Gastroesophageal sphincter (tissue), 4 donors: ENCODE measurements around the gene FYCO1. TPM values are rescaled to one million over a fixed set of nuclear protein-coding genes. Genes with fewer than 3 reads are reported as not detected.

Experiments used
- ATAC-seq: fragments of 150-250 bp; one replicate; pipeline ENCODE4 v1.9.1; 2016; ENCODE audit warnings: mild to moderate bottlenecking, moderate library complexity
- H3K27ac ChIP-seq, 4 donors: fragments of 200-600 bp; sonication (generic) in 3 of 4; 1 replicate in 3 of 4; 2 replicates in 1 of 4; pipeline ENCODE4 v1.5.1; 2016 to 2019
- H3K27me3 ChIP-seq: fragments of 200-600 bp; sonication (generic); one replicate; pipeline ENCODE4 v1.5.1; 2019
- H3K36me3 ChIP-seq, 2 donors: fragments of 200-600 bp; sonication (generic); one replicate each; pipeline ENCODE4 v1.5.1; 2019; ENCODE audit warnings: control low read depth in 1 of 2
- H3K4me1 ChIP-seq, 3 donors: fragments of 200-600 bp; sonication (generic); 1 replicate in 2 of 3; 2 replicates in 1 of 3; pipeline ENCODE4 v1.5.1; 2016 to 2019; ENCODE audit warnings: control low read depth in 2 of 3
- H3K4me3 ChIP-seq, 2 donors: fragments of 200-600 bp; sonication (generic); one replicate each; pipeline ENCODE4 v1.5.1; 2019; ENCODE audit warnings: mild to moderate bottlenecking in 1 of 2, moderate library complexity in 1 of 2
- H3K9me3 ChIP-seq, 3 donors: fragments of 200-600 bp; sonication (generic); one replicate each; pipeline ENCODE4 v1.5.1; 2017 to 2019; ENCODE audit warnings: control low read depth in 2 of 3
- EP300 ChIP-seq: sonication (generic); formaldehyde crosslinking; IDR thresholded peaks from one replicate; pipeline ENCODE4 v1.6.1; 2017; ENCODE audit warnings: antibody characterized with exemption, mild to moderate bottlenecking
- POLR2A ChIP-seq, 2 donors: fragments of 450-650 bp; IDR thresholded peaks; one replicate each; pipeline ENCODE4 v1.6.1; 2017; ENCODE audit warnings: antibody characterized with exemption in 2 of 2, mild to moderate bottlenecking in 2 of 2, moderate library complexity in 1 of 2
- POLR2AphosphoS5 ChIP-seq: sonication (generic); formaldehyde crosslinking; IDR thresholded peaks from one replicate; pipeline ENCODE4 v1.6.1; 2017; ENCODE audit warnings: antibody characterized with exemption
- WGBS, 2 donors: methylation state at CpG; one replicate each; pipeline ENCODE4 v1.1.5; 2018; ENCODE audit warnings: low coverage in 1 of 2; 5-methylcytosine and 5-hydroxymethylcytosine counted together
- small RNA-seq, 4 donors: library from RNA; depleted of rRNA; stranded (forward); fragments of <200 nt; gene quantifications; one replicate each; pipeline ENCODE3, GENCODE V24; 2016
- total RNA-seq, 4 donors: library from RNA; depleted of rRNA; stranded (reverse); fragments of >200 nt; gene quantifications; one replicate each; pipeline ENCODE4 v1.1.0, GENCODE V29; 2016
- TF ChIP-seq, protein P1 (sequence below), 4 experiments: fragments of 200-600 bp in 2 of 4; fragments of 450-650 bp in 2 of 4; sonication (generic) in 1 of 4; IDR thresholded peaks; one replicate each; pipeline ENCODE4 v1.5.1; 2017 to 2019; ENCODE audit warnings: antibody characterized with exemption in 4 of 4, mild to moderate bottlenecking in 2 of 4, moderate library complexity in 2 of 4

FYCO1 gene
- total RNA-seq, 4 donors from 2014 or later = 66.8 to 144 (median 97.3) TPM

DNA sequence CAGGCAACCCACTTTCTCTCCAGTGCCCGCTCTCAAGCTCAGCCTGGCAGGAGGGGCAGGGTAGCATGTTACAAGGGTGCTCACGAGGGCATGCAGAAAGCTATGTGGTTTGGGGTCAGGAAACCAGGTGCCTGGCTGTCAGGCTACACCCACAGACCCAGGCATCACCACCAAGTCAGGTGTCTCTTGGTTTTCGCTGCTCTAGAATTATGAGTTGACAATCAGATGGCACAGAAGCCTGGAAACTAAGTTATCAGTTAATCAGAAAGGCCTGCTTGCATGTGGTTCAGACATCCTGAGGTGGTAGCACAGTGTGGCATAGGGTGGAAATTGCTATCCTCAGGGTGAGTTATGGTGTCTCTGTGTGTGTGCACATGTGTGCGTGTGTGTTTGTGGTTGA lies 125.5 kb downstream of the FYCO1 start:
- no peak for TF ChIP-seq POLR2A (IDR thresholded peaks at IDR 0.05)
- no peak for TF ChIP-seq POLR2AphosphoS5
- no peak for TF ChIP-seq EP300
- TF ChIP-seq, protein P1, sequence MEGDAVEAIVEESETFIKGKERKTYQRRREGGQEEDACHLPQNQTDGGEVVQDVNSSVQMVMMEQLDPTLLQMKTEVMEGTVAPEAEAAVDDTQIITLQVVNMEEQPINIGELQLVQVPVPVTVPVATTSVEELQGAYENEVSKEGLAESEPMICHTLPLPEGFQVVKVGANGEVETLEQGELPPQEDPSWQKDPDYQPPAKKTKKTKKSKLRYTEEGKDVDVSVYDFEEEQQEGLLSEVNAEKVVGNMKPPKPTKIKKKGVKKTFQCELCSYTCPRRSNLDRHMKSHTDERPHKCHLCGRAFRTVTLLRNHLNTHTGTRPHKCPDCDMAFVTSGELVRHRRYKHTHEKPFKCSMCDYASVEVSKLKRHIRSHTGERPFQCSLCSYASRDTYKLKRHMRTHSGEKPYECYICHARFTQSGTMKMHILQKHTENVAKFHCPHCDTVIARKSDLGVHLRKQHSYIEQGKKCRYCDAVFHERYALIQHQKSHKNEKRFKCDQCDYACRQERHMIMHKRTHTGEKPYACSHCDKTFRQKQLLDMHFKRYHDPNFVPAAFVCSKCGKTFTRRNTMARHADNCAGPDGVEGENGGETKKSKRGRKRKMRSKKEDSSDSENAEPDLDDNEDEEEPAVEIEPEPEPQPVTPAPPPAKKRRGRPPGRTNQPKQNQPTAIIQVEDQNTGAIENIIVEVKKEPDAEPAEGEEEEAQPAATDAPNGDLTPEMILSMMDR (IDR thresholded peaks at IDR 0.05) = no peak
- WGBS, 2 donors = 67 to 73% methylated on average over 1 to 4 of the region's 4 CpGs
- Histone ChIP-seq H3K4me3 (no peak overlapping the region), H3K27ac (no peak overlapping the region), H3K36me3 (no peaks in the 10 kb centered on the region), H3K27me3 (no peaks in the 10 kb centered on the region), H3K4me1 (no peaks in the 10 kb centered on the region), H3K9me3 (no peaks in the 10 kb centered on the region)
- no peak for ATAC-seq

DNA sequence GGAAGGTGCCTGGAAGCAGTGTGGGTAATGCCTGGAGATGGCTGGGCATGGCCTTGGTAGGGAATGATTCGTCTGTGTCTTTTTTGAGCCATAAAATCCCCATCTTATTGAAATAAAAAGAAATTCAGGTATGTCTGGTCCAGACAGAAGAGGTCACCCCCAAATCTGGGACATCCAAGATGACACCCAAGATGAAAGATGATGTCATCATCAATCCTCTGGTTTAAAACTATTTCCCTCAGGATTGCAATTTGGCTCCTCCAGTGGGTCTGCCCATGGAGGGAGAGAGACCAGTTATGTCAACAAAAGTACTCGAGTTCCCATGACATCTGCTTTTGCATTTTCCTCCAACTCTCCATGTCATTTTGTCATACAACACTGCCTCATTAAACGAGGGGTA lies 126.0 kb downstream of the FYCO1 start:
- Histone ChIP-seq H3K36me3 (no peaks in the 10 kb centered on the region), H3K4me1 (no peaks in the 10 kb centered on the region), H3K27ac (no peak overlapping the region), H3K9me3 (no peaks in the 10 kb centered on the region), H3K4me3 (no peak overlapping the region), H3K27me3 (no peaks in the 10 kb centered on the region)
- ATAC-seq = no peak
- TF ChIP-seq POLR2A (IDR thresholded peaks at IDR 0.05) (no peak), EP300 (no peak), POLR2AphosphoS5 (no peak)
- TF ChIP-seq, protein P1 (IDR thresholded peaks at IDR 0.05) = no peak
- WGBS, 2 donors = 46 to 78% methylated on average over 2 of the region's 3 CpGs

DNA sequence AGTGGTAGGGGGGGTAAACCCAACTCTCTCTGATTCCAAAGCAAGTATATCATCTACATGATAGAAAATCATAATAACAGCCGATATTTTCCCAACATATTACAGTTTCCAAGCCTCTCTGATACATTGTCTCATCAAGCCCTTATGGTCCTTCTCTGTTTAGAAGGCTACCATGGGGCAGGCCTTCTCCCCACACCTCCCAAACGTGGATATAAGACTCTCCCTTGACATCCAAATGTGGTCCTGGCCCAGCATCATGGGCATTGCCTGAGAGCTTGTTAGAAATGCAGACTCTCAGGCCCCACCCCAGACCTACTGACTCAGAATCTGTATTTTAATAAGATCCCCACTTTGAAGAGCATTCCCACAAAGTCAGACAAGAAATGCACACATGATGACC lies 127.0 kb downstream of the FYCO1 start:
- peaks cover 0 to 3% (median 0%) of the 10 kb centered on the region in 3 donors for H3K9me3 ChIP-seq
- TF ChIP-seq, protein P1 (IDR thresholded peaks at IDR 0.05) = no peak
- TF ChIP-seq EP300 (no peak), POLR2AphosphoS5 (no peak), POLR2A (IDR thresholded peaks at IDR 0.05) (no peak)
- no peaks in the 10 kb centered on the region for H3K27me3 ChIP-seq
- H3K27ac ChIP-seq = no peak overlapping the region
- H3K36me3 ChIP-seq = no peaks in the 10 kb centered on the region
- WGBS, 2 donors = 46 to 80% methylated on average over 2 of the region's 2 CpGs
- no peaks in the 10 kb centered on the region for H3K4me1 ChIP-seq
- no peak for ATAC-seq
- no peak overlapping the region for H3K4me3 ChIP-seq

DNA sequence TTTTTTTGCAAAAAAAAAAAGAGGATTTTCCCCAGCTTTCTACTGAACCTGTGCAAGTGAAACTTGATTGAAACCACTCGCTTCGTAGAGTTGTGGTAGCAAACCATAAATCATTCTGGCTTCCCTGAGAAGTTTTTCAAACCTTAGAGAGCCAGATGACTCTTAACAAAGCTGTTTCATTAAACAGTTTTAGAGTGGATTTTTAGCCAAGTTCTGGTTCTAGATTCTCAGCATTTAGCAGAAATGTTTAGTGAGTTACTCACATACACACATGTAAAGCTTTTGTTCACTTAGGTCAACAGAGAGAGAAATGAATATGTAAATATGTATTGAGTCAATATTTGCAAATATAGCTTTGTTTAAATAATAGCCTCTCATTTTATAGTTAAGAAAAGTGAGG lies 127.4 kb downstream of the FYCO1 start:
- no peak for ATAC-seq
- Histone ChIP-seq H3K27me3 (no peaks in the 10 kb centered on the region), H3K27ac (no peak overlapping the region), H3K4me3 (no peak overlapping the region), H3K36me3 (no peaks in the 10 kb centered on the region), H3K9me3 (peaks cover 0 to 8% (median 0%) of the 10 kb centered on the region in 3 donors), H3K4me1 (no peaks in the 10 kb centered on the region)
- WGBS, 2 donors = 60 to 84% methylated on average over 2 of the region's 2 CpGs
- TF ChIP-seq POLR2A (IDR thresholded peaks at IDR 0.05) (no peak), POLR2AphosphoS5 (no peak), EP300 (no peak)
- TF ChIP-seq, protein P1 (IDR thresholded peaks at IDR 0.05) = no peak

Small RNAs within 50 kb of the gene (small RNA-seq; reads per million reads assigned to genes)
- gene RF00019 = 0 reads per million in 4 donors

Other genes with a start within 250 kb of the FYCO1 start
- 1 to 10 TPM in 1 of 4 donors, under 1 TPM in 3; 0.16 to 1.1 (median 0.26) TPM for gene SLC6A20, start 199.3 kb downstream of the FYCO1 start, total RNA-seq
- 10 to 100 TPM; 12.6 to 30.9 (median 23.3) TPM for gene LZTFL1, start 153.7 kb downstream of the FYCO1 start, total RNA-seq
- not detected for gene CCR9, start 109.3 kb downstream of the FYCO1 start, total RNA-seq
- gene CXCR6, start 52.4 kb downstream of the FYCO1 start, total RNA-seq = 1 to 10 TPM in 1 of 4 donors, under 1 TPM in 2, not detected in 1; 0.54 to 3.5 (median 0.87) TPM
- under 1 TPM in 3 of 4 donors, not detected in 1; under 0.01 to 0.07 (median 0.04) TPM for gene XCR1, start 31.7 kb upstream of the FYCO1 start, total RNA-seq
- 10 to 100 TPM in 2 of 4 donors, 1 to 10 TPM in 2; 1.9 to 32.3 (median 8.7) TPM for gene CCR1, start 212.5 kb upstream of the FYCO1 start, total RNA-seq
- gene CCR3, start 246.6 kb upstream of the FYCO1 start, total RNA-seq = not detected